GM21576 (cell line): Measurements from ENCODE around the gene WNK2.

Experiments
- ATAC-seq: cut with Tn5 transposase; IDR thresholded peaks from one replicate; pipeline ENCODE4 v1.9.1; 2021; ENCODE audit warnings: mild to moderate bottlenecking, moderate library complexity; ENCODE audit not compliant: unreplicated experiment

WNK2 gene

GRCh38 chr9:93264338-93265125 lies 80.6 kb downstream of the WNK2 start:
- ATAC-seq, result no peak

GRCh38 chr9:93265301-93265971 lies 81.5 kb downstream of the WNK2 start:
- ATAC-seq, result no peak

GRCh38 chr9:93265972-93266371 lies 82.0 kb downstream of the WNK2 start:
- ATAC-seq, result no peak

- ATAC-seq, result no peak
Observed at GRCh38 chr9:93266521-93267001, 82.6 kb downstream of the WNK2 start.

GRCh38 chr9:93267091-93267541 lies 83.2 kb downstream of the WNK2 start:
- no peak for ATAC-seq

- ATAC-seq, result no peak
Observed at GRCh38 chr9:93267681-93268505, 84.0 kb downstream of the WNK2 start.

GRCh38 chr9:93268551-93269314 lies 84.8 kb downstream of the WNK2 start:
- ATAC-seq, result no peak

- ATAC-seq, result no peak
Observed at GRCh38 chr9:93270976-93271375, 87.0 kb downstream of the WNK2 start.

- ATAC-seq, result no peak
Observed at GRCh38 chr9:93276973-93277372, 93.0 kb downstream of the WNK2 start.

- no peak for ATAC-seq
Observed at GRCh38 chr9:93278144-93278543, 94.2 kb downstream of the WNK2 start.

GRCh38 chr9:93280661-93281259 lies 96.8 kb downstream of the WNK2 start:
- ATAC-seq, result no peak

- ATAC-seq, result no peak
Observed at GRCh38 chr9:93286252-93287188, 102.6 kb downstream of the WNK2 start.

GRCh38 chr9:93287189-93287552 lies 103.2 kb downstream of the WNK2 start:
- ATAC-seq, result no peak

GRCh38 chr9:93287593-93287992 lies 103.7 kb downstream of the WNK2 start:
- no peak for ATAC-seq

GRCh38 chr9:93288341-93288740 lies 104.4 kb downstream of the WNK2 start:
- ATAC-seq, result no peak

- no peak for ATAC-seq
Observed at GRCh38 chr9:93288891-93289883, 105.2 kb downstream of the WNK2 start.

GRCh38 chr9:93290495-93291434 lies 106.8 kb downstream of the WNK2 start:
- ATAC-seq, result no peak
